Measurements from ENCODE around the gene PIGP. TPM values are rescaled to one million over a fixed set of nuclear protein-coding genes. Genes with fewer than 3 reads are reported as not detected.
"Not testable (repeated sequence)": the region's sequence is repeated elsewhere in the genome, so short reads cannot be mapped to it uniquely, and the experiment has no call there.

PIGP gene
- 36.8 TPM for polyA plus RNA-seq
- long read RNA-seq, donor 1, full-length matches to known transcripts = 13 of 100 reads
- long read RNA-seq, donor 1, partial matches to known transcripts = 82 of 100 reads
- long read RNA-seq, donor 1, other reads (novel, unspliced or antisense) = 5 of 100 reads
- long read RNA-seq, donor 2, full-length matches to known transcripts = 17 of 466 reads
- long read RNA-seq, donor 2, partial matches to known transcripts = 449 of 466 reads
- long read RNA-seq, donor 2, other reads (novel, unspliced or antisense) = 0 of 466 reads
- long read RNA-seq, donor 3, full-length matches to known transcripts = 23 of 232 reads
- long read RNA-seq, donor 3, partial matches to known transcripts = 204 of 232 reads
- long read RNA-seq, donor 3, other reads (novel, unspliced or antisense) = 5 of 232 reads
- long read RNA-seq, donor 4, full-length matches to known transcripts = 1 of 1 reads
- long read RNA-seq, donor 4, partial matches to known transcripts = 0 of 1 reads
- long read RNA-seq, donor 4, other reads (novel, unspliced or antisense) = 0 of 1 reads
- long read RNA-seq, donor 5, full-length matches to known transcripts = 4 of 4 reads
- long read RNA-seq, donor 5, partial matches to known transcripts = 0 of 4 reads
- long read RNA-seq, donor 5, other reads (novel, unspliced or antisense) = 0 of 4 reads
- long read RNA-seq, donor 6, full-length matches to known transcripts = 21 of 359 reads
- long read RNA-seq, donor 6, partial matches to known transcripts = 316 of 359 reads
- long read RNA-seq, donor 6, other reads (novel, unspliced or antisense) = 22 of 359 reads
- long read RNA-seq, donor 7, full-length matches to known transcripts = 10 of 10 reads
- long read RNA-seq, donor 7, partial matches to known transcripts = 0 of 10 reads
- long read RNA-seq, donor 7, other reads (novel, unspliced or antisense) = 0 of 10 reads
- long read RNA-seq, donor 8, full-length matches to known transcripts = 22 of 33 reads
- long read RNA-seq, donor 8, partial matches to known transcripts = 11 of 33 reads
- long read RNA-seq, donor 8, other reads (novel, unspliced or antisense) = 0 of 33 reads
- long read RNA-seq, donor 9, full-length matches to known transcripts = 23 of 127 reads
- long read RNA-seq, donor 9, partial matches to known transcripts = 99 of 127 reads
- long read RNA-seq, donor 9, other reads (novel, unspliced or antisense) = 5 of 127 reads
- long read RNA-seq, donor 10, full-length matches to known transcripts = 20 of 138 reads
- long read RNA-seq, donor 10, partial matches to known transcripts = 113 of 138 reads
- long read RNA-seq, donor 10, other reads (novel, unspliced or antisense) = 5 of 138 reads
- long read RNA-seq, donor 11, full-length matches to known transcripts = 13 of 132 reads
- long read RNA-seq, donor 11, partial matches to known transcripts = 112 of 132 reads
- long read RNA-seq, donor 11, other reads (novel, unspliced or antisense) = 7 of 132 reads

DNA sequence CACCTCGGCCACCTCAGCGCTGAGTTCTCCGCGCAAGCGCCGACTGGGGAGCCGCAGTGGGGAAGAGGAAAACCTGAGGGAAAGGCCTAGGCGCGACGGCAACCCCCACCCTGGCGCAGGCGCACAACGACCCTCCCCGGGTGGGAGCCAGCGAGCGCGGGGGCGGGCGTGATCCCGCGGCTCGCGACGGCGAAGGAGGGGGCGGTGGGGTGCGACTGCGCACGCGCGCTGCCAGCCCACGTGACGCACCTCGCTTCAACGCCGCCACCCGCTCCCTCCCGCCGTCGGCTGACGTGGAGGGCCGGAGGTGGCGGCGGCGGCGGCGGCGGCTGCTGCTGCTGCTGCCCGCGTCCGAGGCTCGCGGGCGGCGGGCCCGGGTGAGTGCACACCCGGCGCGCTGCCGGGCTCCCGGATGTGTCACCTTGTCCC lies at the start of gene PIGP, which contains the start of gene TTC3:
PIGP (minus strand) TSS at position 84 of the 429 bp plus-strand sequence. CDS start 556 bp downstream, outside the sequence.
TTC3 (plus strand) TSS at position 267 of the 429 bp plus-strand sequence. CDS start 14,004 bp downstream, outside the sequence.
- Histone ChIP-seq H3K36me3 (ENCODE audit: control insufficient read depth, insufficient read depth, low read length) (peaks cover 11% of the 10 kb centered on the region), H3K9me3 (ENCODE audit: control insufficient read depth, low read depth, low read length) (no peaks in the 10 kb centered on the region), H3K27me3 (ENCODE audit: control insufficient read depth, insufficient read depth, low read length) (no peaks in the 10 kb centered on the region), H3K27ac (ENCODE audit: low read length) (peak within 1 kb of the TSS; percentile 98), H3K4me3 (ENCODE audit: low read length) (peak within 1 kb of the TSS; percentile 95), H3K4me1 (ENCODE audit: control insufficient read depth, insufficient read depth, low read length) (peaks cover 7% of the 10 kb centered on the region)
- no CpG with 5 or more reads among the region's 61 CpGs for WGBS (ENCODE audit: insufficient coverage, low lambda C conversion rate)
- peak; percentile 97 to 98 for DNase-seq

DNA sequence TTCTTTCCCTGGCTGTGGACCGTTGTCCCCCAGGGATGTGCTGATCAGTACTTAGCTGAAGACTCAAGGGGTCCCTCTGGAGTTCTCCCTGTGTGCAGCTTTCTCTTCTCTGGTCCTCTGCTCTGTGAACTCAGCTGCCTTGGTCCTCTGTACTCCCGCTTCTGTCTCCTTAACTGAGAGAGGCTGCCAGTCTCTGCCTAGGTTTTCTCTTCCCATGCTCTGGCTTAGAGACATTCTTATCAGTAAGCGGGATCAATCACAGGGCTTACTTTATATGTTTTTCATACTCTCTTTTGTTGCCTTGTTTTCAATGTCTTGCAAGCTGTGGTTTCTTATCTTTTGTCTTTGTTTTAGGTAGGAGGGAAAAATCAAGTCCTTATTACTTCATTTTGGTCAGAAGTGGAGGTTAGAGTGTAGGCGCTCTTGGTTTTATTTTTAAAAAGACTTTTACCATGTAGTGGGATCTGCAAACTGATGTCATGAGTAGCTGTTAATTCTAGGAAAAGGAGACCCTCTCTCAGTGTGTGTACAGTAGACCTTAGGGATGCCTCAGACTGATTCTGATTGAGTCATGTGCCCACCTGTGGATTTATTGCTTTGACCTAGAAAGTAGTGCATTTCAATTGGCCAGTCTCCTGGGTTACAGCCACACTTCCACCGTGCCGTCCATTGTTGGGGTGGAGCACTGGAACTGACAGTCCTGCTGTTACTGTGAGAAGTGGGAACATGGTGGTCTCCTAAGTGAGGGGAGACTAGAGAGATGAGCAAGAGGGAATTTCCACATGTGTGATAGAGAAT lies 46.7 kb upstream of the PIGP start:
- Histone ChIP-seq H3K27me3 (ENCODE audit: control insufficient read depth, insufficient read depth, low read length) (no peaks in the 10 kb centered on the region), H3K9me3 (ENCODE audit: control insufficient read depth, low read depth, low read length) (no peaks in the 10 kb centered on the region), H3K4me3 (ENCODE audit: low read length) (no peak overlapping the region), H3K4me1 (ENCODE audit: control insufficient read depth, insufficient read depth, low read length) (no peaks in the 10 kb centered on the region), H3K36me3 (ENCODE audit: control insufficient read depth, insufficient read depth, low read length) (peaks cover 9% of the 10 kb centered on the region), H3K27ac (ENCODE audit: low read length) (no peak overlapping the region)
- 100% methylated on average over 1 of the region's 6 CpGs for WGBS (ENCODE audit: insufficient coverage, low lambda C conversion rate)
- no peak for DNase-seq

DNA sequence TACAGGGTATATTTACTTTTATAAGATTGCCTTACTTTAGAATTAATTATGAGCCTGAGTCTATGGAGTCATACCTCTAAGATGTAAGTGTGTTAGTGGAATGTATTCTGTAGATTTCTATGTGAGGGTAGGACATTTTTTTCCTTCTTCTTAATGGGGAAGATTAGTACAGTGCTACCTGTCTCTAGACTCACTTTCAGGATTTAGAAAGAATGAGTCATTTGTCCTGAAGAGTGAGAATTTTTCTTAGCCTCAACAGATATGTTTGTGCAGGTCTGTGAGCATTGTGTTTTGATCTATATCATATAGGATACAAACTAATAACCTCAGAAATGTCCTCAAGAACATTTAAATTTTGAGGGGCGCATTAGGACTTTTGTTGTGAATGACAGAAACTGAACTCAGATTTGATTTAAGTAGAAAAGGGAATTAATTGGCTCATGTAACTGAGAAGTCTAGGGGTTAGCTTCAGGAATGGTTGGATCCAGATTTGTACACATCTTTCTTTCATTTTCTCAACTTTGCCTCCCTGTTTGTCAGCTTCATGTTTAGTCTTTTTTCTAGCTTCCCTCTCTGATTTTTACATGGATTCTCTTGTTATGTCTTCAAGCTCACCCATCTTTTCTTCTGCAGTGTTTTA lies 45.4 kb upstream of the PIGP start:
- 100% methylated on average over 1 of the region's 1 CpG for WGBS (ENCODE audit: insufficient coverage, low lambda C conversion rate)
- no peak for DNase-seq

GRCh38 chr21:37117204-37117603 lies 44.3 kb upstream of the PIGP start:
- Histone ChIP-seq H3K4me1 (ENCODE audit: control insufficient read depth, insufficient read depth, low read length) (no peaks in the 10 kb centered on the region), H3K27me3 (ENCODE audit: control insufficient read depth, insufficient read depth, low read length) (no peaks in the 10 kb centered on the region), H3K9me3 (ENCODE audit: control insufficient read depth, low read depth, low read length) (no peaks in the 10 kb centered on the region), H3K36me3 (ENCODE audit: control insufficient read depth, insufficient read depth, low read length) (peaks cover 5% of the 10 kb centered on the region), H3K27ac (ENCODE audit: low read length) (no peak overlapping the region), H3K4me3 (ENCODE audit: low read length) (no peak overlapping the region)
- no peak for DNase-seq

More for the DNA sequence above, 45.4 kb upstream of the PIGP start:
- Histone ChIP-seq H3K27me3 (ENCODE audit: control insufficient read depth, insufficient read depth, low read length) (no peaks in the 10 kb centered on the region), H3K27ac (ENCODE audit: low read length) (no peak overlapping the region), H3K9me3 (ENCODE audit: control insufficient read depth, low read depth, low read length) (no peaks in the 10 kb centered on the region), H3K36me3 (ENCODE audit: control insufficient read depth, insufficient read depth, low read length) (peaks cover 9% of the 10 kb centered on the region), H3K4me3 (ENCODE audit: low read length) (no peak overlapping the region), H3K4me1 (ENCODE audit: control insufficient read depth, insufficient read depth, low read length) (no peaks in the 10 kb centered on the region)

GRCh38 chr21:37116459-37116858 lies 43.6 kb upstream of the PIGP start:
- not testable (repeated sequence) for H3K36me3 ChIP-seq (ENCODE audit: control insufficient read depth, insufficient read depth, low read length); H3K27me3 ChIP-seq (ENCODE audit: control insufficient read depth, insufficient read depth, low read length); H3K4me3 ChIP-seq (ENCODE audit: low read length); DNase-seq; H3K9me3 ChIP-seq (ENCODE audit: control insufficient read depth, low read depth, low read length); H3K27ac ChIP-seq (ENCODE audit: low read length); H3K4me1 ChIP-seq (ENCODE audit: control insufficient read depth, insufficient read depth, low read length)
- no CpG with 5 or more reads among the region's 2 CpGs for WGBS (ENCODE audit: insufficient coverage, low lambda C conversion rate)

GRCh38 chr21:37114301-37114700 lies 41.4 kb upstream of the PIGP start:
- H3K4me3 ChIP-seq (ENCODE audit: low read length); H3K27ac ChIP-seq (ENCODE audit: low read length); DNase-seq; H3K4me1 ChIP-seq (ENCODE audit: control insufficient read depth, insufficient read depth, low read length); H3K36me3 ChIP-seq (ENCODE audit: control insufficient read depth, insufficient read depth, low read length); H3K27me3 ChIP-seq (ENCODE audit: control insufficient read depth, insufficient read depth, low read length); H3K9me3 ChIP-seq (ENCODE audit: control insufficient read depth, low read depth, low read length): not testable (repeated sequence)
- WGBS (ENCODE audit: insufficient coverage, low lambda C conversion rate) = no CpG with 5 or more reads among the region's 3 CpGs

GRCh38 chr21:37111029-37111428 lies 38.2 kb upstream of the PIGP start:
- not testable (repeated sequence) for H3K4me3 ChIP-seq (ENCODE audit: low read length); DNase-seq
- WGBS (ENCODE audit: insufficient coverage, low lambda C conversion rate) = no CpG with 5 or more reads among the region's 6 CpGs

GRCh38 chr21:37106998-37107397 lies 34.1 kb upstream of the PIGP start:
- no peak overlapping the region for H3K27ac ChIP-seq (ENCODE audit: low read length)
- H3K4me1 ChIP-seq (ENCODE audit: control insufficient read depth, insufficient read depth, low read length) = no peaks in the 10 kb centered on the region
- peaks cover 7% of the 10 kb centered on the region for H3K36me3 ChIP-seq (ENCODE audit: control insufficient read depth, insufficient read depth, low read length)
- no peaks in the 10 kb centered on the region for H3K27me3 ChIP-seq (ENCODE audit: control insufficient read depth, insufficient read depth, low read length)
- no peak for DNase-seq
- peaks cover 11% of the 10 kb centered on the region for H3K9me3 ChIP-seq (ENCODE audit: control insufficient read depth, low read depth, low read length)
- 100% methylated on average over 1 of the region's 2 CpGs for WGBS (ENCODE audit: insufficient coverage, low lambda C conversion rate)
- H3K4me3 ChIP-seq (ENCODE audit: low read length) = no peak overlapping the region

More at GRCh38 chr21:37111029-37111428, 38.2 kb upstream of the PIGP start:
- H3K4me1 ChIP-seq (ENCODE audit: control insufficient read depth, insufficient read depth, low read length); H3K27me3 ChIP-seq (ENCODE audit: control insufficient read depth, insufficient read depth, low read length); H3K36me3 ChIP-seq (ENCODE audit: control insufficient read depth, insufficient read depth, low read length); H3K27ac ChIP-seq (ENCODE audit: low read length): not testable (repeated sequence)
- H3K9me3 ChIP-seq (ENCODE audit: control insufficient read depth, low read depth, low read length) = peaks cover 11% of the 10 kb centered on the region

DNA sequence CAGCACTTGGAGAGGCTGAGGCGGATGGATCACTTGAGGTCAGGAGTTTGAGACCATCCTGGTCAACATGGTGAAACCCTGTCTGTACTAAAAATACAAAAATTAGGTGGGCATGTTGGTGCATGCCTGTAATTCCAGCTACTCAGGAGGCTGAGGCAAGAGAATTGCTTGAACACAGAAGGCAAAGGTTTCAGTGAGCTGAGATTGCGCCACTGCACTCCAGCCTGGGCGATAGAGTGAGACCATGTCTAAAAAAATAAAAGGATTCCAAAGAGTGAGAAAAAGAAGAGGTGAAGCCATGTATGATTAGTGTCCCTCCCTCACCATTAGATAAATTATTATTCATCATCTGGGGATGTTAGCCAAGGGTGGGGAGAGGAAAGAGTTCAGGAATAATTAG lies 29.9 kb upstream of the PIGP start:
- H3K36me3 ChIP-seq (ENCODE audit: control insufficient read depth, insufficient read depth, low read length) = peaks cover 16% of the 10 kb centered on the region
- WGBS (ENCODE audit: insufficient coverage, low lambda C conversion rate) = 66% methylated on average over 2 of the region's 3 CpGs
- H3K9me3 ChIP-seq (ENCODE audit: control insufficient read depth, low read depth, low read length); H3K27me3 ChIP-seq (ENCODE audit: control insufficient read depth, insufficient read depth, low read length); H3K4me3 ChIP-seq (ENCODE audit: low read length); H3K27ac ChIP-seq (ENCODE audit: low read length); DNase-seq; H3K4me1 ChIP-seq (ENCODE audit: control insufficient read depth, insufficient read depth, low read length): not testable (repeated sequence)
